Globus pallidus (tissue), 1 donor: ENCODE measurements around the gene NHERF2.
"Not testable (repeated sequence)": the region's sequence is repeated elsewhere in the genome, so short reads cannot be mapped to it uniquely, and the experiment has no call there.

ENCODE experiments used
- DNase-seq: peaks from one replicate; pipeline ENCODE4 v3.0.0-alpha.2; 2015; ENCODE audit warnings: low spot score

The NHERF2 gene

DNA sequence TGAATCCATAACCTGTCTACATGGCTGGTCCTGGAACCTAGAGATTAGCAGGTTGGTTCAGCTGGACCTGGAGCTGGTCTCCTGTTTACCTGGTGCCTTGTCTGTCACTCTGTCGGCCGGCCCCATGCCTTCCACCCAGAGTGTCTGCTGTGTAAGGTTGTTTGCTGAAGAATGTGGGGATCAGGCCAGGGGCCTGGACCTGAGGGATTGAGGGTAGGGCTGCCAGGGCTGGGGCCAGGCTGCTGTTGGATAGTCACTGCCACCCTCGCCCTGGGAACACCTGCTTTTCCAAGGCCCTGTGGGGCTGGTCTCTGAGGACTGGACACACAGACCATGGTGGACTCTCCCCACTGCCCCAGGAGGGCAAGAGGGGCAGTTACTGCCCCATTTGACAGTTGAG lies 1.4 kb downstream of the NHERF2 start:
- no peak for DNase-seq

DNA sequence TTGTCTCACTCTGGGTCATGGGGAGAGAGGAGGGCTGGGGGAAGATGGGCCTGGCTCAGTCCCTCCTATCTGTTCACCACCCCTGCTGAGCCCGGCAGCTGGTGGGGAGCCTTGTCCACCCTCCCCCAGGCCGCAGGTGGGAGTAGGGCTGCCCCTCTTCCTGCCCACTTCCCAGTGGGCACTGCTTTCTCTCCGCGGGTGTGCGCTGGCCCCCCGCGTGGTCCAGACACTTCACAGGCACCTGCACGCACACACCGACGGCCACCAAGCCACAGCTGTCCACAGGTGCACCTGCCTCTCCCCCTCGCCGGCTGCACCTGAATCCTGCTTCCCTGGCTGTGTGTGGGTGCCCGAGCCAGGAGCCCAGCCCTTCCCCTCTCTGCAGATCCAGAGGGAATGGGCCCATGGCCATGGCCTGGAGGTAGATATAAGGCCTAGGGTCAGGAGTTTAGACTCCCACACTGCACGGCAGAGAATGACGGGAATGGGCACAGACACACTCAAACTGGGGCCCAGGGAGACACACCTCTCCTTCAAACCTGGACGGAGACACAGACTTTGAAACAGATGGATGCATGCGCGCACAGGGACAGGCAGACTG lies 2.0 kb downstream of the NHERF2 start:
- DNase-seq = no peak

DNA sequence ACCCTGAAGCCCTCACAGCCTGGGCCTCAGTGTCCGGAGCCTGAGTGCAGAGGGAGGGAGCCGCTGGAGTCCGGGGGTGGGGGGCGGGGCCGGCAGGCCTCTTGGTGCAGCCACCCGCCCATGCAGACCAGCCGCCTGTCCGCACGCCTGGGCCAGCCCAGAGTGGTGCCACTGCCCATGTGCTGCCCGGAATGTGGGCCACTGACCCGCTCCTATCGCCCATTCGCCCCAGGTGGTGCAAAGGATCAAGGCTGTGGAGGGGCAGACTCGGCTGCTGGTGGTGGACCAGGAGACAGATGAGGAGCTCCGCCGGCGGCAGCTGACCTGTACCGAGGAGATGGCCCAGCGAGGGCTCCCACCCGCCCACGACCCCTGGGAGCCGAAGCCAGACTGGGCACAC lies 2.6 kb downstream of the NHERF2 start:
- DNase-seq = no peak

DNA sequence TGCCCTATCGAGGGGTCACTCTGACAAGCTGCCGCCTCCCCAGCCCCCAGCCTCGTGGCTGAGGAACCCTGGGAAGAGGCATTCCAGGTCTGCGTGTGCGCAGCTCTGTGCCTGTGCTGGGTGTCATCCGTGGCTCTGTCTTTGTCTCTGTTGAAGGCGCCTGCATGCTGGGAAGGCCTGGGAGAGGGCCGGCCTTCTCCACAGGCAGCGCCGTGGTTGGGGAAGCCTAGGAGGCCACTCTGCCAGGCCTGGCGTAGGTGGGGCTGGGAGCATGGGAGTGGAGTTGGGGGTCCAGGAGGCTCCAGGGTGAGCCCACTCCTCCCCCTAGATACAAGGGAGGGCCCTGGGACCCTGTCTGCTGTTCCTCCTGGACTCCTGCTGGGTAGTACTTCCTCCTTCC lies 3.3 kb downstream of the NHERF2 start:
- no peak for DNase-seq

DNA sequence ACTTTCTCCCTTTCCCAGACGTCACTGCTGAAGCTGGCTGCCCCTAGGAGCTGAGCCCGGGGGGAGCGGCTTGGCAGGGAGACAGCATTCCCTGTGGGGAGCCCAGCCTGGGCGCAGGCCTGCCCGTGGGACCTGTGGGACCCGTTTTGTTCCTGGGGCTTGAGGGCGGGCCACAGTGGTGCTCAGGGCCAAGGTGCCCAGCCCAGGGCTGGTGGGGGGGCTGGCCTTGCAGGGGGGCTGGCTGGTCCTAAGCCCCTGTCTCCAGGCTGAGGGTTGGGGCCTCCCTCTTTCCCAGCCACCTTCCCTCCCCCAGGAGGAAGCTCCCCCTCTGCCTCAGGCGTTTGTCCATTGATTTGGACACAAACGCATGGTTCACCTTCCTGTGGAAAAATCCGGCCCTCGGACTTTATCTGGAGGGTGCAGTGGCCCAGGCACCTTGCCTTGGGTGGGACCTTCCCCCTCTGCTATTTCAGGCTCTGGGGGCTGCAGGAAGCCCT lies 4.4 kb downstream of the NHERF2 start:
- DNase-seq = no peak

DNA sequence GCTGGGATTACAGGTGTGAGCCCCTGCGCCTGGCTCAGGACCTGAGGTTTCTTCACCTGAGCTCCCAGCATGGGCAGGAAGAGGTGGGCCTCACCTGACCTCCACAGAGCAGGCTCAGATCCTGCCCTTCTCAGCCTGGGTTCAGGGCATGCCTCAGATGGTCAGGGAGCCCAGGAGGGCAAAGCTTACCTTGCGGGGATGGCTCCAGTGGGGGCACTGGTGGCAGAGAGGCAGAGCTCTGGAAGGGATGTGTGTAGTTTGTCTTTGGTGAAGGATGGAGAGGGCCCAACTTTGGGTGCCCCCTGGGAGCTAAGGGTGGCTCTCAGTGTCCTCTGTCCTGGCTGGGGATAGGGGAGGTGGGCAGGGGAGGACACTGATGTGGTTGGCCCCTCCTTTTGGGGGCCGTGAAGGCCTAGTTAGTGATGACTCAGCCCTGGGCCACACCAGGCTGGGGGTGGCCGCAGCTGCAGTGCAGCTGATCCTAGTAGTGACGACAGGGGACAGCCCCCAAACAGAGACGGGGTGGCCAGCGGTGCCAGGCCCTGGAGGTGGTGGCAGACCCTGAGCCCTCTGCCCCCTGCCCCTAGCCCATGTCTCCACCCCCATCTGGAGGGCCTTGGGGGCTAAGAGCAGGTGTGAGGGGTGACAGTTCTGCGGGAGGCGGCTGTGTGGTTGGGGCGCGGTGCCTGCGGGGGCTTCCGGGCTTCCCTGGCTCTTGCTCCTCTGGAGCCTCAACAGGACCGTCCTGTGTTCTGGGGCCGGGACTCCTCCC lies 5.8 kb downstream of the NHERF2 start:
- peak; percentile 75 for DNase-seq

DNA sequence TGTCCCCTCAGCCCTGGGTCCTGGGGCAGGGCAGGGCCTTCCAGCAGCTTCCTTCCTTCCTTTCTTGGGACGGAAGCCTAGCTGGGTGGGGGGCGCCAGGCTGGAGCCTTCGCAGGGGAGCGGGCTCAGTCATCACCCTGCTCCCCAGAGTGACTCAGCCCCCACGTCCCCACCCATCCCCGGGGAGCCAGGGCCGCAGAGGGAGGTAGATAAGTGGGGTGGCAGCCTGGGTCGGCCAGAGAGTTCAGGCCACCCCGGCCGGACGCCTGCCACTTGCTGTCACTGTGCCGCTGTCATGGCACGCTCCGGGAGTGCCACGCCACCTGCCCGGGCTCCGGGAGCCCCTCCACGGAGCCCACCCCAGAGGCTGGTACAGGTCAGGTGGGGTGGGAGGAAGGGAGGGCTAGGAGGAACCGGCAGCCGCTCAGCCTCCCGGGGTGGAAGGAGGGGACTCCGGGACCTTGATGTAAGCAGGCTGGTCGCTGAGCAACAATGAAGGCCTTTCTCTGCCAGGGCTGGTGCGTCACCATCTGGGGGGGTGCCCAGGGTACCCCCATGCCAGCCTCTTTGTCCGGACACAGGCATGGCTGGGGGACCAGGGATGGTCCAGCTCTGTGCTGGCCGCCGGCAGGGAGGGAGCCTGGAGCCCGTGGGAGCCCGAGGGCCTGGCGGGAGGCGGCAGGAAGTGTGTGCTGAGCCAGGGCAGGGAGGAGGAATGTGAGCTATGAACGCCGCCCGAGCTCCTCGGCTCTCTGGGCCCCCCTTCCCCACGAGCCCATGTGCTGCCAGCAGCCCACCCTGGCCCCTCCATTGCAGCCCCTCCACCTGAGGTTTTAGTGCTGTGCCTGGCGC lies 6.6 kb downstream of the NHERF2 start:
- peak; percentile 97 for DNase-seq

DNA sequence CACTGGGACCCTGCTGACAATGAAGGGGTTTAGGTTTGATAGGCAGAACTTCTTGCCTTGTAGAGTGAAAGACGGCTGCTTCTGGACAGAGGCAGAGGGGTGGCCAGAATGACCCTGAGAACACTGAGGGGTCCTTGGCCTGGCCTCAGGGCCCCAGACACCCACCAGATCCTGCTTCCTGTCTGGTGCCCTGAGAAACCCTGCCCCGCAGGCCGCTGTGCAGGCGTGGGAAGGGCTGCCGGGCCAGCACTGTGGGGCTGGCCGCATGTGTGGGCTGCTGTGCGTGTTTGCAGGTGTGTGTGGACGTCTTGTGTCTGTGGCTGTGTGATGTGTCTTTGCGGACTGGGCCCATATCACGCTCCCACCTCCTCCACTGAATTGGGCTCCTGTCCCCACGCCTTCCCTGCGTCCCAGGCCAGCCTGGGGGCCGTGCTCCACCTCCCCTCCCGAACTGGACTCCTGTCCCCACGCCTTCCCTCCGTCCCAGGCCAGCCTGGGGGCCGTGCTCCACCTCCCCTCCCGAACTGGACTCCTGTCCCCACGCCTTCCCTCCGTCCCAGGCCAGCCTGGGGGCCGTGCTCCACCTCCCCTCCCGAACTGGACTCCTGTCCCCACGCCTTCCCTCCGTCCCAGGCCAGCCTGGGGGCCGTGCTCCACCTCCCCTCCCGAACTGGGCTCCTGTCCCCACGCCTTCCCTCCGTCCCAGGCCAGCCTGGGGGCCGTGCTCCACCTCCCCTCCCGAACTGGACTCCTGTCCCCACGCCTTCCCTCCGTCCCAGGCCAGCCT lies 7.4 kb downstream of the NHERF2 start:
- DNase-seq = not testable (repeated sequence)

DNA sequence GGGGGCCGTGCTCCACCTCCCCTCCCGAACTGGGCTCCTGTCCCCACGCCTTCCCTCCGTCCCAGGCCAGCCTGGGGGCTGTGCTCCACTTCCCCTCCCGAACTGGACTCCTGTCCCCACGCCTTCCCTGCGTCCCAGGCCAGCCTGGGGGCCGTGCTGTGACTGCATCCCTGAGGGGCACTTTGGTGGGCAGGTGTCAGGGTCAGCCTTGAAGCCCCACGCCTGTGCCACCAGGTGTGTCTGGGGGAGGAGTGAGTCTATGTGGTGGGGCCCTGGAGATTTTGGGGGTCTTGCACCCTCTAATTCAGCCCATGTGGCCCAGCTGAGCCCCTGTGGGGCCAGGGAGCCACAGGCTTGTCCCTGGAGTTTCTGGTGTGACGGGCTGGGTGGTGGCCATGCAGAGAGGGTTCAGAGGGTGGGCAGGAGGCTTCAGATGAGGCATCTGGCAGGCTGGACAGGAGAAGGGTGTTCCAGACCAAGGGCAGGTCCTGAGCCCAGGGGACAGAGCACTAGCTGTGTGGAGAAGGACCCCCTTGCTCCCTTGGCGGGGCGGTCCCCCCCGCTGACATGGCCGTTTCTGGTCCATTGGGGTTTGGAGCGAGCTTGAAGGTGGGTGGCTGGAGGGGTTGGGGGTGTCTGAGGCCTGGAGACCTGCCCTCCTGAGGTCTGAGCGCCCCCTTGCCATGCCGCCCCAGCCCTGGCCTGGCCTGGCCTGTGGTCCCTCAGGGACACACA lies 8.2 kb downstream of the NHERF2 start:
- DNase-seq = no peak

DNA sequence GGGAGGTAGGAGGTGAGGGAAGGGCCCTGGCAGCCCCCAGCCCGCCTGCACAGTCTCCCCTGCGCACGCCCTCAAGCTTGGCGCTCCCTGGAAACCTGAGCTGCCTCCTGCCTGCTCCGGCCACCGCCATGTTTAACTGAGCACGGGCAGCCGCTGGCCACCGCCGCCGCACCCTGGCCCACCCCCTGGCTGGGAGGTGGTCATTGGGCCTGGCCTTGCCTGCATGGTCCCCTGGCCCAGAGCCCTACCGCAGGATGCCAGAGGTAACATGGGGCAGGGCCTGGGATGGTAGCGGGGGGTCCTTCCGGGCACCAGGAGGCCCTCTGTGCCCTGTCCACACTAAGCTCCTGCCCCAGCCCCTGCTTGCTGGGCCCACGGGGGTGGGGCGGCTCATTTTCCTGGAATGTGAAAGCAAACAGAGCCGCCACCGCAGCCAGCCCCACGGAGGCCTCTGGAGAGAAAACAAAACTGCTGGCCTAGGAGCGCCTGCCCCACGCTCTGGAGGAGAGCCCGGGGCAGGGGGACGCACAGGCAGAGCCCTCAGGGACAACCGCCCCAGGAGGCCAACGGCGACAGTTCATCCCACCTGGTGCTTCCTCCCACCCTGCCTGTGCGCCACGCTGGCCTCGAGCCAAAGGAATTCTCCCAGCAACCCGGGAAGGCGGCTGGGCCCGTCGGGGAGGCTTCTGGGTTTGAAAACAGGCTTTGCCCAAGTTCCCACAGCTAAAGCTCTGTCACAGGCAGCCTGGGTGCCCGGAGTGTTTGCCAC lies 8.9 kb downstream of the NHERF2 start:
- no peak for DNase-seq

DNA sequence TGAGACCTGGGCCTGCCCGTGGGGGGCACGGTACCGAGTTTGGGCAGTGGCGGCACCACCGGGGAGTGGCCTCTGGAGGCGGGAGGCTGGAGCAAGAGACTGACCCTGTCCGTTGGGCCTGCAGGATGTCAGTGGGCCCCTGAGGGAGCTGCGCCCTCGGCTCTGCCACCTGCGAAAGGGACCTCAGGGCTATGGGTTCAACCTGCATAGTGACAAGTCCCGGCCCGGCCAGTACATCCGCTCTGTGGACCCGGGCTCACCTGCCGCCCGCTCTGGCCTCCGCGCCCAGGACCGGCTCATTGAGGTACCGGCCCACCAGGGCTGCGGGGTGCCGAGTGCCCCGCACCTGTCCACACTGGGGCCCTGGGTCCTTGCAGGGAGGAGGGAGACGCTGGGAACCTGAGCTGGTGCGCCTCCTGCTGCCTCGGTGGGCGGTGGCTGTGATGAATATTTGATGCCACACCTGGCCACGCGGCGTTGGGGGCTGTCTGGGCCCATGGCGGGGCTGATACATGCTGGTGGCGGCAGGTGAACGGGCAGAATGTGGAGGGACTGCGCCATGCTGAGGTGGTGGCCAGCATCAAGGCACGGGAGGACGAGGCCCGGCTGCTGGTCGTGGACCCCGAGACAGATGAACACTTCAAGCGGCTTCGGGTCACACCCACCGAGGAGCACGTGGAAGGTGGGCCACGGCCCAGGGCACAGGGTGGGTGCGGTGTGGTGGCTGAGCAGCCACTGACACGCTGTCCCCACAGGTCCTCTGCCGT lies 9.7 kb downstream of the NHERF2 start:
- no peak for DNase-seq

DNA sequence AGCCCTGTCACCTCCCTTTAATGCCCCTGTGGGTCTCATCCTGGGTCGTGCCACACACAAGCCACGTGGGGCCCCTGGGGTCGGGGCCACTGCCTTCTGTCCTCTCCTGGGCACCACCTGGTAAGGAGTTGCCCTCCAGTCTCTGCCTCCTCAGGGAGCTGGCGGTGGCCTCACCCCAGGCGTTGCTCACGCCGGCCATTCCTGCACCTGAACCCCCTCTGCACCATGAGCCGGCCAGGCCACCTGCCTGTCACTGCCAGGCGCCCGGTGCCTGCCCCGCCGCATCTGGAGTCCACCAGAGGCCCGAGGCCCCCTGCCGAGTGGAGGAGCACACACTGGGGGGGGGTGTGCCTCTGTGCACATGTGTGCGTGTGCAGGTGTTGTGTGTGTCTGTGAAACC lies 10.4 kb downstream of the NHERF2 start:
- no peak for DNase-seq

DNA sequence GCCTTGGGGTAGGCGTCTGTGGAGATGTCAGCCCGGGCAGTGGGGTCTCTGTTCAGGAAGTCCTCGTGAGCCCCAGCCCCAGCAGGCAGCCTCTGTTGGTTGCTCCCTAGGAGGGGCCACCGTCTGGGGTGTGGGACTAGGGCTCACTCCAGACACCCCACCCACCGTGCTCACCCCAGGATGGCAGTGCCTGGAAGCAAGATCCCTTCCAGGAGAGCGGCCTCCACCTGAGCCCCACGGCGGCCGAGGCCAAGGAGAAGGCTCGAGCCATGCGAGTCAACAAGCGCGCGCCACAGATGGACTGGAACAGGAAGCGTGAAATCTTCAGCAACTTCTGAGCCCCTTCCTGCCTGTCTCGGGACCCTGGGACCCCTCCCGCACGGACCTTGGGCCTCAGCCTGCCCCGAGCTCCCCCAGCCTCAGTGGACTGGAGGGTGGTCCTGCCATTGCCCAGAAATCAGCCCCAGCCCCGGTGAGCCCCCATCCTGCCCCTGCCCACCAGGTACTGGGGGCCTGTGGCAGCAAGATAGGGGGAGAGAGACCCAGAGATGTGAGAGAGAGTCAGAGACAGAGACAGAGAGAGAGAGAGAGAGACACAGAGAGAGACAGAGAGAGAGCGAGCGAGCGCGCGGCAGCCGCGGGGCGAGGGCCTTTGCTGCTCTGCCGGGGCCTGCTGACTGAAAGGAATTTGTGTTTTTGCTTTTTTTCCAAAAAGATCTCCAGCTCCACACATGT lies 11.1 kb downstream of the NHERF2 start:
- DNase-seq = no peak

DNA sequence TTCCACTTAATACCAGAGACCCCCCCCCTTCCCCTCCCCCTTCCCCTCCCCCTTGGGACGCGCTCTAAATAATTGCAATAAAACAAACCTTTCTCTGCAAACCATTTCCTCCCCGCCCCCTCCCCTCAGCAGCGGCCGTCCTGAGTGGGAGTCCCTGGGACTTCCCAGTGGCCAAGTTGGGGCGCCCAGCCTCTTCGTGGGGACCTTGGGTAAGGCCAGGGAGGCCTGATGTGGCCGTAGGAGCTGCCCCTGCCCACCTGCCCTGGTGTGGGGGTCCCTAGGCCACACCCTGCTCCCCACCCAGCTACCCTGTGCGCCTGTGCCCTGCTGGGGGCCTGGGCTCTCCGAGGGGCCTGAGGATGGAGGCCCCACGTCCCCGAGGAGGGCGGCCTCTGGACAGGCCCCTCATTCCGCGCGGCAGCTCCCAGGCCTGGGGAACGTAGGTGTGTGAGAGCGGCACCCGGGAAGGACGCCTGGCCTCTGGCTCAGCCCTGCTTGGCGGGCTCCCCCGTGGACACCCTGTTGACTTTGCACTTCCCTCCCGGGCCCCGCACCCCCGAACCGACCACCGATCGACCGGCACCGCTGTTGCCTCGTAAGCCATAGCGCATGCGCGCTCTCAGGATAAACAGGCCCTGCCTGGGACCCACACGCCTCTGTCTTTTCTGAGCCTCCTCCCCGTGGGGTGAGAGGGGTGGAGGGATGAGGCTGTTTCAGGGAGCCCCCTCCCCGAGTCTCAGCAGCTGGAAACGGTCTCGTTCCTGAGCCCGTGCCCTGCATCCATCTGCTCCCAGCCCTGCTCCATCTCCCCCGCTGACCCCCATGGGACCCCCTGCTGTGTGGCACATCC lies 11.9 kb downstream of the NHERF2 start:
- DNase-seq = no peak

DNA sequence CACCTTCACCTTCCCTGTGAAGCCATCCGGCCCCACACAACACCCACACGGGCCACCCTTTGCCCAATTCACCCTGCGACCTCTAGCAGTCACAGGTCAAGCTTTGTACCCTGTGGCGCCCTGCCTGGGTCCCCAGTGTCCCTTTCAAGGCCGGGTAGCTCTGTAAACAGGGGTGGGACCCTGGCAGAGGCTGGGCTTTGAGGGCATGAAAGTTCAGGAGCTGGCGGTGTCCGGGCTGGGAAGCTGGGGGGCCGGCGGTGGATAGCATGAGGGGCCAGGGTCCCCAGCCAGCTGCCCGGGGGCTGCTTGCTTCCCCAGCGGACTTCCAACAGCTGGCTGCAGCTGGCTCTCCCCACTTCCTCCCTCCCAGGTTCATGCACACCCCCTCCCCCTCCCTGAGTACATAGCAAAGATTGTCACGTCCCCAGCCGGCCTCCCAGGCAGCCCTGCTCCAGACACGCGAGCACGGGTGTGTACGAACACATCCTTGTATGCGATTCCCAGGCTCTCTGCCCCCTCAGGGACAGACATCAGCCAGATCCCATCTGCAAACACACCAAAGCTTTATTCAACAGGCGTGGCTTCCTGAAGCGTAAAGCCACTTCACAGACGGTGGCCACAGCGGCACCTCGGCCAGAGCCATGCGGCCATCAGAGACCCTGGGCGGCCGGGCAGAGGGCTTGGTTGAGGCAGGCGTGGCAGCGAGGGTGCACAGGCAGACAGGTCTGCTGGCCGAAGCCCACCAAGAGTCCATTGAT lies 12.8 kb downstream of the NHERF2 start:
- DNase-seq = no peak

DNA sequence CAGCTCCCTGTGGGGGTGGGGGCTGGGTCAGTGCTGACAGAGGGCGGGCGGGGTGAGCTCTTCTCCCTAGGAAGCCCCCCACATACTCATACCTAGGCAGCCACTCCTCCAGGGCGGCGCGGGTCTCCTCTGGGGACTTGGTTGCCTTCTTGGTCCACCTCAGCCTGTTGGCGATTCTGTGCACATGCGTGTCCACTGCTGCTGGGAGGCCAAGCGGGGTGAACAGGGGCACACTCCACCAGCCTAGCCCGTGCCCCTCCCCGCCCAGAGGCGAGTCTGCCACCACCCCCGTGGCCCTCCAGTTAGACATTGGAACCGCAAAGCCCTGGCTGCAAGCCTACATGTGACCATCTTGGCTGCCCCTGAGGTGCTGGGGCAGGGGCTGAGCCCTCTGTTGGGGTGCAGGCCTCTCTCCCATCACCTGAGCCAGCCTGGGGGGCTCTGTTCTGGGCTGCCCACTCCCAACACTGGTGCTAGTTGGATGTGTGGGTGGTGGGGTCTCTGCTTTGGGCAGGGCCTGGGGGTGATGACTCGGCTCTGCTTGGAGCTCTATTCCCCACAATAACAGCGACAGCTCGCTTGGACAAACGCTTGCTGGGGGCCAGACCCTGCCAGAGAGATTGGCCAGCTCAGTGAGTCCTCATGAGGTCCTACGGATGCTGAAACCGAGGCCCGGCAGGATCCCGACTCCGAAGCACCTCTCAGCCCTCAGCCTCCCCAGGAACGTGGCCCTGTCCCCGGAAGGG lies 13.5 kb downstream of the NHERF2 start:
- no peak for DNase-seq
